Smooth muscle cell (in vitro differentiated cells): Measurements from ENCODE around the gene LIPC. TPM values are rescaled to one million over a fixed set of nuclear protein-coding genes. Genes with fewer than 3 reads are reported as not detected.

Source experiments
- DNase-seq: peaks from one replicate; lab custom pipeline; 2025; ENCODE audit not compliant: unreplicated experiment; lab: John Stamatoyannopoulos, UW
- H2AFZ ChIP-seq: fragments of 200-600 bp; sonication (generic); 2 replicates; pipeline ENCODE4 v1.6.0; 2016; ENCODE audit warnings: antibody characterized with exemption, low read depth, mild to moderate bottlenecking
- H3F3A ChIP-seq: fragments of 200-600 bp; sonication (generic); 2 replicates; pipeline ENCODE4 v1.6.0; 2017; ENCODE audit warnings: antibody characterized with exemption, low read depth
- H3K27ac ChIP-seq: fragments of 200-600 bp; sonication (generic); 2 replicates; pipeline ENCODE4 v1.5.1; 2016; ENCODE audit warnings: low read depth, mild to moderate bottlenecking
- H3K27me3 ChIP-seq: fragments of 200-600 bp; sonication (generic); 2 replicates; pipeline ENCODE4 v1.6.1; 2016; ENCODE audit warnings: low read depth, mild to moderate bottlenecking
- H3K36me3 ChIP-seq: fragments of 200-600 bp; sonication (generic); 2 replicates; pipeline ENCODE4 v1.5.1; 2016; ENCODE audit warnings: low read depth
- H3K4me1 ChIP-seq: fragments of 200-600 bp; sonication (generic); 2 replicates; pipeline ENCODE4 v1.5.1; 2016; ENCODE audit warnings: low read depth
- H3K4me2 ChIP-seq: fragments of 200-600 bp; sonication (generic); 2 replicates; pipeline ENCODE4 v1.6.0; 2016; ENCODE audit warnings: mild to moderate bottlenecking
- H3K4me3 ChIP-seq: fragments of 200-600 bp; sonication (generic); 2 replicates; pipeline ENCODE4 v1.5.1; 2016; ENCODE audit warnings: mild to moderate bottlenecking
- H3K79me2 ChIP-seq: fragments of 200-600 bp; sonication (generic); 2 replicates; pipeline ENCODE4 v1.6.0; 2016; ENCODE audit warnings: low read depth, mild to moderate bottlenecking
- H3K9ac ChIP-seq: fragments of 200-600 bp; sonication (generic); 2 replicates; pipeline ENCODE4 v1.6.0; 2016; ENCODE audit warnings: low read depth
- H3K9me3 ChIP-seq: fragments of 200-600 bp; sonication (generic); replicated peaks from 2 replicates; pipeline ENCODE4 v1.5.1; 2016; ENCODE audit warnings: low read depth
- H4K20me1 ChIP-seq: fragments of 200-600 bp; sonication (generic); 2 replicates; pipeline ENCODE4 v1.6.0; 2016; ENCODE audit warnings: low read depth
- whole genome bisulfite sequencing: methylation state at CpG from one replicate; pipeline ENCODE4 v1.1.7; 2016; ENCODE audit warnings: low lambda C conversion rate; 5-methylcytosine and 5-hydroxymethylcytosine counted together
- polyA plus RNA-seq: library from polyadenylated mRNA; unstranded; fragments of >200 nt; fragmentation: Nextera tagmentation; extraction: Ambion mirVana; gene quantifications from 2 replicates; pipeline ENCODE4 v1.2.1, GENCODE V29; 2016
- total RNA-seq: library from RNA; depleted of rRNA; stranded (reverse); fragments of >200 nt; gene quantifications from 2 replicates; pipeline ENCODE4 v1.2.3, GENCODE V29; 2014
- TF ChIP-seq, protein P1 (sequence below): fragments of 200-600 bp; sonication (generic); IDR thresholded peaks from 2 replicates; pipeline ENCODE4 v1.5.1; 2017; ENCODE audit warnings: borderline replicate concordance, mild to moderate bottlenecking, antibody characterized with exemption; ENCODE audit not compliant: insufficient read depth, poor library complexity, severe bottlenecking

LIPC gene
- total RNA-seq, result not detected in 2 replicates
- polyA plus RNA-seq, result not detected in 2 replicates

DNA sequence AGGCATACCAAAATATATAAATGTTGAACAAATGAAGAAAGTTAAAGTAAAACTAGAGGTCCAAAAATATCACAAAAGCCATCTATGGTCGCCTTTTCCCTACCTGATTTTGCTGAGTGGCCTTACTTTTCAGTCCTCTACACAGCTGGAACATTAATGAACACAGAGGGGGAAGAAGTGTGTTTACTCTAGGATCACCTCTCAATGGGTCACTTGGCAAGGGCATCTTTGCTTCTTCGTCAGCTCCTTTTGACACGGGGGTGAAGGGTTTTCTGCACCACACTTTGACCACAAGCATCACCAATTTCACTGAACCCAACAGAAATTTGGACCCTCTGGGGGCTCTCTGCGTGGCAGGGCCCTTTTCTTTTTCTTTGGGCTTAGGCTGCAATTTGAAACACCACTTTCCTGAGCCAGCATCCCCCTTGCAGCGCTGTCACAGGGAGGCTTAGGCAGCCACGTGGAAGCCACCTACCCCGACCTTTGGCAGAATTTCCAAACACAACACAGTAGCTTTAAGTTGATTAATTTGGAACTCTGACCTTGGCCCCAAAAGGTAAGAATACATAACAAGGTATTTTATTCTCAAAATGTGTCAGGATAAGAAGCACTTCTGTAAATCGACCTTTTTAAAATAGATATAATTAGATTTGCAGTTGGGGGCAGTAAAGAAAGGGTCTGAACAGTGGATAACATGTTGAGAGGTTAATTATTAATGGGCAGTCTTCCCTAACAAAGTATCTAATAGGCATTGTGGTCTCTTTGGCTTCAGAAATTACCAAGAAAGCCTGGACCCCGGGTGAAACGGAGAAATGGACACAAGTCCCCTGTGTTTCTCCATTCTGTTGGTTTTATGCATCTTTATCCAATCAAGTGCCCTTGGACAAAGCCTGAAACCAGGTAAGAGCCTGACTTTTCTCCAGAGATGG, at the start of gene LIPC:
Gene LIPC (plus strand): TSS at position 771 of the 929 bp plus-strand sequence. CDS start 42 bp downstream, at position 813.
- Histone ChIP-seq H3K4me1 (no peaks in the 10 kb centered on the region), H3K79me2 (no peaks in the 10 kb centered on the region), H3K36me3 (no peaks in the 10 kb centered on the region), H3K27ac (no peak within 1 kb of the TSS), H3F3A (no peaks in the 10 kb centered on the region), H3K4me3 (peak within 1 kb of the TSS; percentile 5), H3K9ac (no peak within 1 kb of the TSS), H4K20me1 (no peaks in the 10 kb centered on the region), H2AFZ (no peak within 1 kb of the TSS), H3K9me3 (no peaks in the 10 kb centered on the region), H3K27me3 (no peaks in the 10 kb centered on the region), H3K4me2 (no peak within 1 kb of the TSS)
- 93% methylated on average over 10 of the region's 10 CpGs for WGBS
- DNase-seq, result no peak
- TF ChIP-seq, protein P1, sequence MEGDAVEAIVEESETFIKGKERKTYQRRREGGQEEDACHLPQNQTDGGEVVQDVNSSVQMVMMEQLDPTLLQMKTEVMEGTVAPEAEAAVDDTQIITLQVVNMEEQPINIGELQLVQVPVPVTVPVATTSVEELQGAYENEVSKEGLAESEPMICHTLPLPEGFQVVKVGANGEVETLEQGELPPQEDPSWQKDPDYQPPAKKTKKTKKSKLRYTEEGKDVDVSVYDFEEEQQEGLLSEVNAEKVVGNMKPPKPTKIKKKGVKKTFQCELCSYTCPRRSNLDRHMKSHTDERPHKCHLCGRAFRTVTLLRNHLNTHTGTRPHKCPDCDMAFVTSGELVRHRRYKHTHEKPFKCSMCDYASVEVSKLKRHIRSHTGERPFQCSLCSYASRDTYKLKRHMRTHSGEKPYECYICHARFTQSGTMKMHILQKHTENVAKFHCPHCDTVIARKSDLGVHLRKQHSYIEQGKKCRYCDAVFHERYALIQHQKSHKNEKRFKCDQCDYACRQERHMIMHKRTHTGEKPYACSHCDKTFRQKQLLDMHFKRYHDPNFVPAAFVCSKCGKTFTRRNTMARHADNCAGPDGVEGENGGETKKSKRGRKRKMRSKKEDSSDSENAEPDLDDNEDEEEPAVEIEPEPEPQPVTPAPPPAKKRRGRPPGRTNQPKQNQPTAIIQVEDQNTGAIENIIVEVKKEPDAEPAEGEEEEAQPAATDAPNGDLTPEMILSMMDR, result no peak

DNA sequence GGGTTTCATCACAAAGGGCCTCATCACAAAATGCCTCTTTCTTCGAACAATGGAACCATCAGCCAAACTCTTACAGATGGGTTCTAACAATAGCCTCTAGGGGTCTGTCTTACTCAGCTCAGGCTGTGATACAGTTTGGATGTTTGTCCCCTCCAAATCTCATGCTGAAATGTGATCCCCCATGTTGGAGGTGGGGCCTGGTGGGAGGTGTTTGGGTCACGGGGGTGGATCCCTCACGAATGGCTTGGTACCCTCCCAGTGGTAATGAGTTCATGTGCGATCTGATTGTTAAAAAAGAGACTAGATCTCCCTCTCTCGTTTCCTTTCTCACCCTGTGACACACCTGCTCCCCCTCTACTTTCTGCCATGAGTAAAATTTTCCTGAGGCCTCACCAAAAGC, 47.9 kb upstream of the LIPC start:
- H3F3A ChIP-seq, result no peaks in the 10 kb centered on the region
- WGBS, result 82% methylated on average over 5 of the region's 5 CpGs
- TF ChIP-seq, protein P1, result no peak
- no peak for DNase-seq
- no peak overlapping the region for H3K4me3 ChIP-seq
- no peaks in the 10 kb centered on the region for H3K9me3 ChIP-seq
- no peak overlapping the region for H3K4me2 ChIP-seq
- no peaks in the 10 kb centered on the region for H3K36me3 ChIP-seq
- no peak overlapping the region for H3K27ac ChIP-seq
- no peaks in the 10 kb centered on the region for H3K79me2 ChIP-seq
- H3K4me1 ChIP-seq, result no peaks in the 10 kb centered on the region
- H3K27me3 ChIP-seq, result no peaks in the 10 kb centered on the region
- H2AFZ ChIP-seq, result no peak overlapping the region
- H3K9ac ChIP-seq, result no peak overlapping the region
- no peaks in the 10 kb centered on the region for H4K20me1 ChIP-seq

DNA sequence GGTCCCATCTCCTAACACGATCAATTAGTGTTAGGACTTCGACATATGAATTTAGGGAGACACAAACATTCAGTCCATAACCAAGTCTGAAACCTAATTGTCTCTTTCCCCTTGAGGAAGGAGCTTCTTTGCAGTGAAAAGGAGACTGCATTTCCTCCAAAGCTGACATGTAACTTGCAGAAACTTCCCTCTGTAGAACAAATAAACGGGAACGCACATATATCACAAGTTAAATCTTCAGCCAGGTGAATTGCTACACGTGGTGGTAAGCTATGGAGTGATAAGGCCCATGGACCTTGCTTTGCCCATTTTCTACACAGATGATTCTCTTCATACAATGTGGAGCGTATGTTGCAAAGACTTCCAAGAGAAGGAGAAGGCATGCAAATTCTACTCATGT, 47.1 kb upstream of the LIPC start:
- Histone ChIP-seq H3K36me3 (no peaks in the 10 kb centered on the region), H3F3A (peaks cover 2% of the 10 kb centered on the region), H3K27ac (no peak overlapping the region), H4K20me1 (no peaks in the 10 kb centered on the region), H3K9me3 (no peaks in the 10 kb centered on the region), H3K27me3 (no peaks in the 10 kb centered on the region), H2AFZ (peak overlapping the region; percentile 15), H3K4me3 (no peak overlapping the region), H3K4me2 (peak overlapping the region; percentile 9), H3K9ac (no peak overlapping the region), H3K4me1 (no peaks in the 10 kb centered on the region), H3K79me2 (no peaks in the 10 kb centered on the region)
- WGBS, result 95% methylated on average over 6 of the region's 6 CpGs
- no peak for DNase-seq
- TF ChIP-seq, protein P1, result no peak
